OCI-LY3 (cell line): ENCODE results near the gene MRPL23.

ENCODE experiments used
- EZH2phosphoT487 ChIP-seq: fragments of 200-600 bp; shearing (Covaris generic); IDR thresholded peaks from 2 replicates; pipeline ENCODE4 v1.6.1; 2018; ENCODE audit warnings: antibody characterized with exemption, mixed run types, low read depth
- TF ChIP-seq, protein P1 (sequence below): fragments of 200-600, 300-600 bp; sonication (generic); IDR thresholded peaks from 2 replicates; pipeline ENCODE4 v1.5.1; 2014; ENCODE audit warnings: antibody characterized with exemption, low read length, low read depth

DNA sequence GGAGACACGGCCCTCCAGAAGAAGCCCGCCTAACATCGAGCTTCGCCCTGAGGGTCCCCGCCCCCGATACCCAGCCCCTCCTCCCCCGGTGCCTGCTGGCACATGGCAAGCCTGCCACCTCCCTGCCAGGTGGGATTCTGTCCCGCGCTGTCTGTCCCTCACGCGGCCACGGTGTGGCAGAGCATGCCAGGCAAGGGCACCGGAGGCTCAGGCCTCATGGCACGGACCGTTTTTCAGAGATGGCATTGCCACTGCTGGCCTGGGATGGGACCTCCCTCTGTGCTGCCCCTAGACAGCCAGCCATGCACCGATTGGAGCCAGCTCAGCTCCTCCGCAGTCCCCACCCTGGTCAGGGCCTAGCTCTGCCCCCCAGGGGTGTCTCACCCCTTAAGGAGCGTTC, 19.4 kb downstream of the MRPL23 start:
- TF ChIP-seq, protein P1, sequence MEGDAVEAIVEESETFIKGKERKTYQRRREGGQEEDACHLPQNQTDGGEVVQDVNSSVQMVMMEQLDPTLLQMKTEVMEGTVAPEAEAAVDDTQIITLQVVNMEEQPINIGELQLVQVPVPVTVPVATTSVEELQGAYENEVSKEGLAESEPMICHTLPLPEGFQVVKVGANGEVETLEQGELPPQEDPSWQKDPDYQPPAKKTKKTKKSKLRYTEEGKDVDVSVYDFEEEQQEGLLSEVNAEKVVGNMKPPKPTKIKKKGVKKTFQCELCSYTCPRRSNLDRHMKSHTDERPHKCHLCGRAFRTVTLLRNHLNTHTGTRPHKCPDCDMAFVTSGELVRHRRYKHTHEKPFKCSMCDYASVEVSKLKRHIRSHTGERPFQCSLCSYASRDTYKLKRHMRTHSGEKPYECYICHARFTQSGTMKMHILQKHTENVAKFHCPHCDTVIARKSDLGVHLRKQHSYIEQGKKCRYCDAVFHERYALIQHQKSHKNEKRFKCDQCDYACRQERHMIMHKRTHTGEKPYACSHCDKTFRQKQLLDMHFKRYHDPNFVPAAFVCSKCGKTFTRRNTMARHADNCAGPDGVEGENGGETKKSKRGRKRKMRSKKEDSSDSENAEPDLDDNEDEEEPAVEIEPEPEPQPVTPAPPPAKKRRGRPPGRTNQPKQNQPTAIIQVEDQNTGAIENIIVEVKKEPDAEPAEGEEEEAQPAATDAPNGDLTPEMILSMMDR, result no peak
- no peak for TF ChIP-seq EZH2phosphoT487
